GM23248 (cell line): ENCODE results near the gene MYL4.

Experiments
- EZH2 ChIP-seq: fragments of 200-600 bp; sonication (generic); IDR thresholded peaks from 2 replicates; pipeline ENCODE4 v1.6.1; 2018; ENCODE audit warnings: antibody characterized with exemption, mild to moderate bottlenecking; ENCODE audit not compliant: insufficient read depth, poor library complexity, severe bottlenecking
- EZH2phosphoT487 ChIP-seq: fragments of 200-600 bp; sonication (generic); IDR thresholded peaks from 2 replicates; pipeline ENCODE4 v1.6.1; 2018; ENCODE audit warnings: antibody characterized with exemption, moderate library complexity, mild to moderate bottlenecking, low read depth; ENCODE audit not compliant: insufficient read depth

- TF ChIP-seq EZH2phosphoT487 (no peak), EZH2 (no peak)
Measured at GRCh38 chr17:47227862-47228261, 18.7 kb downstream of the MYL4 start.
